ENCODE measurements around the gene MAP3K19. TPM values are rescaled to one million over a fixed set of nuclear protein-coding genes. Genes with fewer than 3 reads are reported as not detected.
A peak's percentile ranks its signal among the peaks of the same experiment; 100 is the strongest.

Gene MAP3K19
- total and polyA plus RNA-seq, 11 donors, result not detected

- Histone ChIP-seq H3K9me3 (no peaks in the 10 kb centered on the region), H3K27ac (no peak overlapping the region), H3K4me3 (no peak overlapping the region), H3K36me3 (peaks cover 0 to 28% (median 5%) of the 10 kb centered on the region in 9 donors), H3K27me3 (no peaks in the 10 kb centered on the region), H3K4me1 (peaks cover 8 to 89% (median 74%) of the 10 kb centered on the region in 12 donors)
- DNase-seq (no peak), ATAC-seq (no peak)
- TF ChIP-seq POLR2A (IDR thresholded peaks at IDR 0.05) (no peak), CTCF (IDR thresholded peaks at IDR 0.05) (no peak)
- 91 to 98% (median 97%) methylated on average over 1 of the region's 1 CpG for WGBS, 4 donors
- intact Hi-C loops (cut with DNase I), result no loop called here
These were observed 122.3 kb downstream of the MAP3K19 start for GRCh38 chr2:134924912-134925311.

GRCh38 chr2:134919341-134920210 lies 127.7 kb downstream of the MAP3K19 start:
- TF ChIP-seq CTCF (IDR thresholded peaks at IDR 0.05) (no peak), POLR2A (IDR thresholded peaks at IDR 0.05) (no peak)
- DNase-seq, result peak in 2 of 5 donors; percentile 17 to 44
- peak overlapping the region; percentile 38 to 95 (median 89) for H3K4me3 ChIP-seq
- H3K4me1 ChIP-seq, result peaks cover 8 to 57% (median 47%) of the 10 kb centered on the region in 12 donors
- H3K9me3 ChIP-seq, result no peaks in the 10 kb centered on the region
- WGBS, 4 donors, result 1 to 2% (median 2%) methylated on average over 30 of the region's 30 CpGs
- intact Hi-C loops (cut with DNase I), result loop anchor here in 3 of 10 donors (5.0 kb wide), 2 partner anchors 147 to 613 kb away; partner anchors contain the start of genes R3HDM1 (in 3 of the 3) and ZRANB3 (in 3 of the 3)
- peak in 2 of 4 donors; percentile 0 to 5 for ATAC-seq
- peaks cover 0 to 14% (median 0%) of the 10 kb centered on the region in 9 donors for H3K36me3 ChIP-seq
- peak overlapping the region; percentile 83 to 99 (median 98) for H3K27ac ChIP-seq
- no peaks in the 10 kb centered on the region for H3K27me3 ChIP-seq

- intact Hi-C loops (cut with DNase I), result loop anchor here in 3 of 10 donors (5.0 kb wide), 2 partner anchors 146 to 614 kb away; partner anchors contain the start of genes R3HDM1 (in 3 of the 3) and ZRANB3 (in 3 of the 3)
- 0% methylated on average over 53 to 83 of the region's 83 CpGs for WGBS, 4 donors
- Histone ChIP-seq H3K36me3 (peaks cover 0 to 10% (median 0%) of the 10 kb centered on the region in 9 donors), H3K9me3 (peaks cover 0 to under 1% (median 0%) of the 10 kb centered on the region in 12 donors), H3K27me3 (no peaks in the 10 kb centered on the region), H3K4me3 (peak within 1 kb of the TSS; percentile 56 to 95 (median 89)), H3K27ac (peak within 1 kb of the TSS; percentile 83 to 99 (median 98)), H3K4me1 (peaks cover 8 to 51% (median 45%) of the 10 kb centered on the region in 12 donors)
- TF ChIP-seq CTCF (IDR thresholded peaks at IDR 0.05), result peak in 4 of 12 donors; percentile 6 to 28 (median 14)
- TF ChIP-seq POLR2A (IDR thresholded peaks at IDR 0.05), result no peak
- DNase-seq (peak; percentile 100), ATAC-seq (peak; percentile 94 to 95 (median 95))
These were observed 128.5 kb downstream of the MAP3K19 start, which contains the start of gene CCNT2 for GRCh38 chr2:134918526-134919340. Gene CCNT2, plus strand, starts transcription at chr2:134918822. Its CDS starts 33 bp downstream, at chr2:134918855.

All from heart left ventricle (tissue), 16 donors.